CD4-positive, CD25-positive, alpha-beta regulatory T cell (primary cell): Measurements from ENCODE around the gene CSMD2. TPM values are rescaled to one million over a fixed set of nuclear protein-coding genes. Genes with fewer than 3 reads are reported as not detected.
"Not testable (repeated sequence)": the region's sequence is repeated elsewhere in the genome, so short reads cannot be mapped to it uniquely, and the experiment has no call there.

ENCODE experiments used
- ATAC-seq, 2 donors: fragments of 150-1000 bp; cut with Tn5 transposase; one replicate each; pipeline ENCODE4 v1.10.0; 2021; ENCODE audit warnings: low read depth in 2 of 2, moderate number of reproducible peaks in 2 of 2, moderate library complexity in 1 of 2
- DNase-seq, 3 donors: peaks; one replicate each; pipeline versions ENCODE4 v3.0.0 to v3.0.0-alpha.2; 2012 to 2022; ENCODE audit warnings: mixed read lengths in 1 of 3
- H3K27ac ChIP-seq: one replicate; pipeline ENCODE4 v1.7.0; 2013; ENCODE audit warnings: mild to moderate bottlenecking, low read length; ENCODE audit not compliant: insufficient read depth, poor library complexity, severe bottlenecking
- H3K27me3 ChIP-seq: one replicate; pipeline ENCODE4 v1.7.0; 2013; ENCODE audit warnings: low read length; ENCODE audit not compliant: control insufficient read depth, insufficient read depth
- H3K36me3 ChIP-seq: one replicate; pipeline ENCODE4 v1.7.0; 2013; ENCODE audit warnings: mild to moderate bottlenecking, low read length, moderate library complexity; ENCODE audit not compliant: control insufficient read depth, insufficient read depth
- H3K4me1 ChIP-seq: 2 replicates; pipeline ENCODE4 v1.7.0; 2013; ENCODE audit warnings: mild to moderate bottlenecking, low read length; ENCODE audit not compliant: insufficient read depth, control insufficient read depth, poor library complexity, severe bottlenecking
- H3K4me3 ChIP-seq: one replicate; pipeline ENCODE4 v1.7.0; 2013; ENCODE audit warnings: low read depth, mild to moderate bottlenecking, low read length, moderate library complexity
- H3K9me3 ChIP-seq, 2 experiments: 1 replicate in 1 of 2; 2 replicates in 1 of 2; pipeline ENCODE4 v1.7.0; 2013; ENCODE audit warnings: low read length in 2 of 2, mild to moderate bottlenecking in 1 of 2, moderate library complexity in 1 of 2; ENCODE audit not compliant: control insufficient read depth in 2 of 2
- H3K27ac Mint-ChIP-seq, 3 donors: one replicate each; pipeline ENCODE4 v1.8.0; 2020 to 2022; ENCODE audit warnings: mild to moderate bottlenecking in 3 of 3, mixed read lengths in 3 of 3, moderate library complexity in 2 of 3
- H3K27me3 Mint-ChIP-seq: one replicate; pipeline ENCODE4 v1.8.0; 2022; ENCODE audit warnings: mild to moderate bottlenecking, mixed read lengths
- H3K36me3 Mint-ChIP-seq: one replicate; pipeline ENCODE4 v1.8.0; 2020; ENCODE audit warnings: mixed read lengths
- H3K4me1 Mint-ChIP-seq, 4 donors: one replicate each; pipeline ENCODE4 v1.8.0; 2020 to 2022; ENCODE audit warnings: mixed read lengths in 4 of 4, mild to moderate bottlenecking in 1 of 4
- H3K4me3 Mint-ChIP-seq, 4 donors: one replicate each; pipeline ENCODE4 v1.8.0; 2020 to 2022; ENCODE audit warnings: mild to moderate bottlenecking in 4 of 4, mixed read lengths in 4 of 4, moderate library complexity in 3 of 4
- H3K9me3 Mint-ChIP-seq, 7 donors: one replicate each; pipeline ENCODE4 v1.8.0; 2020 to 2022; ENCODE audit warnings: mixed read lengths in 7 of 7, mild to moderate bottlenecking in 3 of 7, moderate library complexity in 2 of 7
- polyA plus RNA-seq, 4 donors: library from polyadenylated mRNA; unstranded; fragments of 300-500 nt; fragmentation: Illumina TruSeq; gene quantifications; one replicate each; pipeline ENCODE4 v1.2.3, GENCODE V29; 2021
- total RNA-seq: library from RNA; stranded (reverse); gene quantifications from one replicate; pipeline ENCODE4 v1.2.3, GENCODE V29; 2022

Gene CSMD2
- total and polyA plus RNA-seq, 5 donors from 2014 or later: not detected

GRCh38 chr1:34186741-34187494 lies 21.9 kb upstream of the CSMD2 start:
- Mint-ChIP-seq H3K36me3 (no peaks in the 10 kb centered on the region), H3K27me3 (no peaks in the 10 kb centered on the region), H3K4me1 (no peaks in the 10 kb centered on the region), H3K4me3 (no peak overlapping the region), H3K27ac (no peak overlapping the region), H3K9me3 (peaks cover 0 to 7% (median 0%) of the 10 kb centered on the region in 7 donors)
- H3K36me3 ChIP-seq: no peaks in the 10 kb centered on the region
- peaks cover 0 to 5% of the 10 kb centered on the region in 2 experiments for H3K9me3 ChIP-seq
- no peak for ATAC-seq
- H3K27me3 ChIP-seq: no peaks in the 10 kb centered on the region
- no peak overlapping the region for H3K27ac ChIP-seq
- H3K4me1 ChIP-seq: no peaks in the 10 kb centered on the region
- no peak for DNase-seq
- no peak overlapping the region for H3K4me3 ChIP-seq

GRCh38 chr1:34183381-34183780 lies 18.4 kb upstream of the CSMD2 start:
- H3K27me3 Mint-ChIP-seq, H3K4me3 Mint-ChIP-seq, H3K36me3 Mint-ChIP-seq, H3K36me3 ChIP-seq, DNase-seq, H3K4me1 ChIP-seq, ATAC-seq, H3K27me3 ChIP-seq, H3K9me3 Mint-ChIP-seq, H3K4me3 ChIP-seq, H3K9me3 ChIP-seq, H3K27ac Mint-ChIP-seq, H3K27ac ChIP-seq, H3K4me1 Mint-ChIP-seq: not testable (repeated sequence)

- DNase-seq: no peak
- Mint-ChIP-seq H3K27me3 (peaks cover 31% of the 10 kb centered on the region), H3K4me3 (no peak overlapping the region)
Measured at GRCh38 chr1:34178072-34178471, 13.0 kb upstream of the CSMD2 start.

GRCh38 chr1:34176830-34177603 lies 12.0 kb upstream of the CSMD2 start, which contains the start of gene C1orf94:
Gene C1orf94 (plus strand): TSS chr1:34176907. CDS start chr1:34177790, 883 bp downstream.
- ATAC-seq: no peak
- no peak for DNase-seq
- H3K4me1 Mint-ChIP-seq: no peaks in the 10 kb centered on the region
- H3K4me1 ChIP-seq: no peaks in the 10 kb centered on the region
- H3K27ac ChIP-seq: no peak within 1 kb of the TSS
- H3K9me3 Mint-ChIP-seq: peaks cover 0 to 2% (median 0%) of the 10 kb centered on the region in 7 donors
- peaks cover 42% of the 10 kb centered on the region for H3K27me3 Mint-ChIP-seq
- no peak within 1 kb of the TSS for H3K4me3 ChIP-seq
- no peaks in the 10 kb centered on the region for H3K9me3 ChIP-seq
- H3K36me3 ChIP-seq: no peaks in the 10 kb centered on the region
- no peak within 1 kb of the TSS for H3K27ac Mint-ChIP-seq
- H3K27me3 ChIP-seq: peaks cover 8% of the 10 kb centered on the region
- no peaks in the 10 kb centered on the region for H3K36me3 Mint-ChIP-seq
- no peak within 1 kb of the TSS for H3K4me3 Mint-ChIP-seq

More at GRCh38 chr1:34178072-34178471, 13.0 kb upstream of the CSMD2 start:
- H3K27me3 ChIP-seq: peaks cover 8% of the 10 kb centered on the region
- H3K27ac ChIP-seq: no peak overlapping the region
- no peak overlapping the region for H3K4me3 ChIP-seq
- H3K9me3 ChIP-seq: no peaks in the 10 kb centered on the region
- H3K9me3 Mint-ChIP-seq: peaks cover 0 to 2% (median 0%) of the 10 kb centered on the region in 7 donors
- H3K27ac Mint-ChIP-seq: no peak overlapping the region
- H3K36me3 ChIP-seq: no peaks in the 10 kb centered on the region
- H3K4me1 Mint-ChIP-seq: no peaks in the 10 kb centered on the region
- H3K36me3 Mint-ChIP-seq: no peaks in the 10 kb centered on the region
- no peak for ATAC-seq
- no peaks in the 10 kb centered on the region for H3K4me1 ChIP-seq

- DNase-seq: no peak
- H3K4me3 Mint-ChIP-seq: no peak overlapping the region
- H3K27me3 Mint-ChIP-seq: peaks cover 42% of the 10 kb centered on the region
- H3K27ac Mint-ChIP-seq: no peak overlapping the region
- Histone ChIP-seq H3K36me3 (no peaks in the 10 kb centered on the region), H3K4me1 (no peaks in the 10 kb centered on the region), H3K27me3 (peaks cover 10% of the 10 kb centered on the region), H3K27ac (no peak overlapping the region), H3K9me3 (no peaks in the 10 kb centered on the region), H3K4me3 (no peak overlapping the region)
- no peaks in the 10 kb centered on the region for H3K36me3 Mint-ChIP-seq
- peaks cover 0 to 4% (median 0%) of the 10 kb centered on the region in 7 donors for H3K9me3 Mint-ChIP-seq
- no peaks in the 10 kb centered on the region for H3K4me1 Mint-ChIP-seq
- no peak for ATAC-seq
Measured at GRCh38 chr1:34175744-34176143, 10.7 kb upstream of the CSMD2 start.

GRCh38 chr1:34167389-34167788 lies 2.4 kb upstream of the CSMD2 start:
- Histone ChIP-seq H3K9me3 (no peaks in the 10 kb centered on the region), H3K27me3 (peaks cover 7% of the 10 kb centered on the region), H3K4me3 (no peak overlapping the region), H3K27ac (no peak overlapping the region), H3K4me1 (peaks cover 8% of the 10 kb centered on the region), H3K36me3 (no peaks in the 10 kb centered on the region)
- H3K36me3 Mint-ChIP-seq: peaks cover 3% of the 10 kb centered on the region
- H3K27ac Mint-ChIP-seq: no peak overlapping the region
- peak overlapping the region in 1 of 4 donors; percentile 32 for H3K4me3 Mint-ChIP-seq
- ATAC-seq: no peak
- no peak for DNase-seq
- peaks cover 0 to 14% (median 2%) of the 10 kb centered on the region in 4 donors for H3K4me1 Mint-ChIP-seq
- peaks cover 59% of the 10 kb centered on the region for H3K27me3 Mint-ChIP-seq
- peaks cover 0 to 10% (median 0%) of the 10 kb centered on the region in 7 donors for H3K9me3 Mint-ChIP-seq

GRCh38 chr1:34166625-34167361 lies 1.8 kb upstream of the CSMD2 start:
- no peak overlapping the region for H3K4me3 Mint-ChIP-seq
- peaks cover 0 to 15% (median 2%) of the 10 kb centered on the region in 4 donors for H3K4me1 Mint-ChIP-seq
- H3K27me3 ChIP-seq: peaks cover 7% of the 10 kb centered on the region
- H3K27ac Mint-ChIP-seq: no peak overlapping the region
- peaks cover 59% of the 10 kb centered on the region for H3K27me3 Mint-ChIP-seq
- peaks cover 8% of the 10 kb centered on the region for H3K4me1 ChIP-seq
- peaks cover 3% of the 10 kb centered on the region for H3K36me3 Mint-ChIP-seq
- DNase-seq (no peak), ATAC-seq (no peak)
- H3K9me3 ChIP-seq: no peaks in the 10 kb centered on the region
- H3K9me3 Mint-ChIP-seq: peaks cover 0 to 11% (median 0%) of the 10 kb centered on the region in 7 donors
- H3K4me3 ChIP-seq: no peak overlapping the region
- H3K27ac ChIP-seq: no peak overlapping the region
- H3K36me3 ChIP-seq: no peaks in the 10 kb centered on the region
